ENCODE results near the gene CCDC146.

DNA sequence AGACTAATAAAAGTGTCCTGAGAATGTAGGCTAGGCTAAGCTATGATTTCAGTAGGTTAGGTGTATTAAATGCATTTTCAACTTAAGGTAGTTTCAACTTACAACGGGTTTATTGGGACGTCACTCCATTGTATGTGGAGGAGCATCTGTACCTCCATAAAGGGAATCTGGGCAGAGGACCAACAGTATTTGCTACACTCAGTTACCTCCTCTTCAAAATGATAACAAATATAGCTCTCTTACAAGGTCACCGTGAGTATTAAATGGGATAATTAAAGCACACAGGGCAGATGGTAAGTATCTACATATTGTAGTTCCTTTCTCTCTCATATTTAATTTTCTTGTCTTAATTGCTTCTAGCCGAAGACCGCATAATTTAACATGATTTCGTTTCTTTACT lies 136.2 kb downstream of the CCDC146 start:
- TF ChIP-seq POLR2AphosphoS5 (IDR thresholded peaks at IDR 0.05; ENCODE audit: borderline replicate concordance, low read depth, low read length) (no peak), EZH2 (IDR thresholded peaks at IDR 0.05) (no peak), FOXP2 (optimal IDR thresholded peaks at IDR 0.05; ENCODE audit: control extremely low read depth, extremely low read length, insufficient read depth) (no peak)

Data from SK-N-MC (cell line).